Stimulated activated CD8-positive, alpha-beta memory T cell treated with anti-CD3 and anti-CD28 coated beads, Interleukin-4, amount 100 ng/mL, for 24 hours (primary cell): Measurements from ENCODE around the gene ZNF124.
"Not testable (repeated sequence)": the region's sequence is repeated elsewhere in the genome, so short reads cannot be mapped to it uniquely, and the experiment has no call there.

Experiments
- DNase-seq: peaks from one replicate; pipeline ENCODE4 v3.0.0-alpha.2; 2020; ENCODE audit warnings: low read depth

Gene ZNF124

GRCh38 chr1:247171875-247172563 lies at the start of gene ZNF124:
Gene ZNF124, minus strand, starts transcription at chr1:247172020. Its CDS starts 143 bp downstream, at chr1:247171877.
- DNase-seq: not testable (repeated sequence)

GRCh38 chr1:247220280-247220679 lies 48.5 kb upstream of the ZNF124 start:
- not testable (repeated sequence) for DNase-seq

- no peak for DNase-seq
These were observed 46.4 kb upstream of the ZNF124 start for GRCh38 chr1:247218121-247218651.

- DNase-seq: no peak
These were observed 44.4 kb upstream of the ZNF124 start for GRCh38 chr1:247216261-247216660.

GRCh38 chr1:247212627-247213617 lies 41.1 kb upstream of the ZNF124 start:
- no peak for DNase-seq

- no peak for DNase-seq
These were observed 40.2 kb upstream of the ZNF124 start for GRCh38 chr1:247212012-247212411.

GRCh38 chr1:247211339-247211738 lies 39.5 kb upstream of the ZNF124 start:
- DNase-seq: no peak

GRCh38 chr1:247210376-247211117 lies 38.7 kb upstream of the ZNF124 start:
- DNase-seq: peak; percentile 93

- DNase-seq: no peak
These were observed 38.2 kb upstream of the ZNF124 start for GRCh38 chr1:247210062-247210375.

- DNase-seq: no peak
These were observed 37.6 kb upstream of the ZNF124 start for GRCh38 chr1:247209396-247209795.

GRCh38 chr1:247204177-247204647 lies 32.4 kb upstream of the ZNF124 start:
- no peak for DNase-seq

GRCh38 chr1:247198781-247199180 lies 27.0 kb upstream of the ZNF124 start:
- no peak for DNase-seq

- DNase-seq: no peak
These were observed 22.1 kb upstream of the ZNF124 start for GRCh38 chr1:247193958-247194357.

- no peak for DNase-seq
These were observed 18.4 kb upstream of the ZNF124 start for GRCh38 chr1:247189981-247190798.

- DNase-seq: no peak
These were observed 13.8 kb upstream of the ZNF124 start for GRCh38 chr1:247185667-247186066.

- no peak for DNase-seq
These were observed 12.4 kb upstream of the ZNF124 start for GRCh38 chr1:247184254-247184653.

GRCh38 chr1:247182994-247183393 lies 11.2 kb upstream of the ZNF124 start:
- no peak for DNase-seq

- DNase-seq: no peak
These were observed 8.8 kb upstream of the ZNF124 start for GRCh38 chr1:247180581-247180980.

GRCh38 chr1:247177755-247178154 lies 5.9 kb upstream of the ZNF124 start:
- DNase-seq: no peak

GRCh38 chr1:247175458-247175857 lies 3.6 kb upstream of the ZNF124 start:
- DNase-seq: no peak

GRCh38 chr1:247173431-247173830 lies 1.6 kb upstream of the ZNF124 start:
- no peak for DNase-seq
